ENCODE results near the gene SLC26A2.

The SLC26A2 gene

GRCh38 chr5:150000256-150000989 is 39.9 kb downstream of the SLC26A2 start, which contains the start of the genes HMGXB3 and TIGD6:
HMGXB3 (plus strand) TSS chr5:150000739; CDS start chr5:150004853, 4,114 bp downstream.
TIGD6 (minus strand) TSS chr5:150000654; CDS start chr5:149996348, 4,306 bp downstream.
- no peak for TF ChIP-seq CTCF (IDR thresholded peaks at IDR 0.05; ENCODE audit: low read depth, low read length)
- H3K4me3 ChIP-seq (replicated peaks in 1 of 2; ENCODE audit: low read depth in 2 of 2, low read length in 2 of 2) = peak within 1 kb of the TSS; percentile 74 to 96

GRCh38 chr5:150000990-150001659 is 40.6 kb downstream of the SLC26A2 start:
- peak; percentile 55 to 57 for DNase-seq (ENCODE audit: low read depth in 2 of 2)
- peak overlapping the region; percentile 74 to 96 for H3K4me3 ChIP-seq (replicated peaks in 1 of 2; ENCODE audit: low read depth in 2 of 2, low read length in 2 of 2)
- TF ChIP-seq CTCF (IDR thresholded peaks at IDR 0.05; ENCODE audit: low read depth, low read length) = no peak

More at GRCh38 chr5:150000256-150000989, 39.9 kb downstream of the SLC26A2 start, which contains the start of the genes HMGXB3 and TIGD6:
- DNase-seq (ENCODE audit: low read depth in 2 of 2) = peak; percentile 93 to 96

GRCh38 chr5:150001660-150002486 is 41.3 kb downstream of the SLC26A2 start:
- DNase-seq (ENCODE audit: low read depth in 2 of 2) = peak; percentile 83 to 87
- peak; percentile 84 for TF ChIP-seq CTCF (IDR thresholded peaks at IDR 0.05; ENCODE audit: low read depth, low read length)
- peak overlapping the region; percentile 74 to 96 for H3K4me3 ChIP-seq (replicated peaks in 1 of 2; ENCODE audit: low read depth in 2 of 2, low read length in 2 of 2)

- no peak overlapping the region for H3K4me3 ChIP-seq (replicated peaks in 1 of 2; ENCODE audit: low read depth in 2 of 2, low read length in 2 of 2)
- no peak for TF ChIP-seq CTCF (IDR thresholded peaks at IDR 0.05; ENCODE audit: low read depth, low read length)
- no peak for DNase-seq (ENCODE audit: low read depth in 2 of 2)
Measured at GRCh38 chr5:150006318-150006717, 45.8 kb downstream of the SLC26A2 start.

- DNase-seq (ENCODE audit: low read depth in 2 of 2) = no peak
- no peak overlapping the region for H3K4me3 ChIP-seq (replicated peaks in 1 of 2; ENCODE audit: low read depth in 2 of 2, low read length in 2 of 2)
- TF ChIP-seq CTCF (IDR thresholded peaks at IDR 0.05; ENCODE audit: low read depth, low read length) = no peak
Measured at GRCh38 chr5:150007050-150007449, 46.5 kb downstream of the SLC26A2 start.

GRCh38 chr5:150009671-150010387 is 49.3 kb downstream of the SLC26A2 start:
- peak; percentile 35 to 56 for DNase-seq (ENCODE audit: low read depth in 2 of 2)
- TF ChIP-seq CTCF (IDR thresholded peaks at IDR 0.05; ENCODE audit: low read depth, low read length) = no peak

More at GRCh38 chr5:150009671-150010387, 49.3 kb downstream of the SLC26A2 start:
- H3K4me3 ChIP-seq (replicated peaks in 1 of 2; ENCODE audit: low read depth in 2 of 2, low read length in 2 of 2) = no peak overlapping the region
